Activated naive CD4-positive, alpha-beta T cell treated with anti-CD3 and anti-CD28 coated beads, Interleukin-2, amount 50 U/mL, for 16 hours (primary cell): Measurements from ENCODE around the gene TAS2R42.

Experiments
- DNase-seq: peaks from one replicate; pipeline ENCODE4 v3.0.0-alpha.2; 2020

The TAS2R42 gene

DNA sequence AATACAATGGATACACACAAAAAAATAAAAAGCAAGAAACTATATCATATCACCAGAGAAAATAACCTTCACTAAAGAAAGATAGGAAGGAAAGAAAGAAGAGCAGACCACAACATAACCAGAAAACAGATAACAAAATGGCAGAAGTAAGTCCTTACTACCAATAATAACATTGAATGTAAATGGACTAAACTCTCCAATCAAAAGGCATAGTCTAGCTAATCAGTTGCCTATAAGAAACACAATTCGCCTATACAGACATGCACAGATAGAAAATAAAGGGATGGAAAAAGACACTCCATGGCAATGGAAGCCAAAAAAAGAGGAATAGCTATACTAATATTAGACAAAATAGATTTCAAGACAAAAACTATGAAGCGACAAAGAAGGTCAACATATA, 43.4 kb downstream of the TAS2R42 start:
- DNase-seq: no peak

DNA sequence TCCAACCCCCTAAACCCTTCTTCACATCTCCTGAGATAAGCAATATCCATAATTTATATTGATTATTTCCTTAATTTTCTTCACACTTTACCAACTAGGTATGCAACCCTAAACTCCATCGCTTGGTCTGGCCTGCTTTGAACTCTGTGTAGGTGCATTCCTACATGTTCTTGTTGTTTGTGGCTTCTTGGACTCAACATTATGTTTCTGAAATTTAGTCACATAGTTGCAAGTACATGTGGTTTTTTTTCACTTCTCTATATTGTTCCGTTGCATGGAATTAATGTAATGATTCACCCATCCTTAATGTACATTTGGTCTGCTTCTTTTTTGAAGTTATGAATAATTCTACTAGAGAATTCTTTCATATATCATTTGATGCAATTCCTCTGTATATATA, 50.7 kb downstream of the TAS2R42 start:
- no peak for DNase-seq
